IMR-90 (cell line): ENCODE results near the gene PAK5. TPM values are rescaled to one million over a fixed set of nuclear protein-coding genes. Genes with fewer than 3 reads are reported as not detected.

ENCODE experiments used
- ATAC-seq: fragments of 200-7000 bp; cut with Tn5 transposase; 2 replicates; pipeline ENCODE4 v1.9.1; 2020; ENCODE audit warnings: low read depth, mild to moderate bottlenecking, moderate library complexity
- BruUV-seq: library from RNA; stranded (reverse); fragments of 400-500 nt; replicated peaks from 2 replicates; lab custom pipeline; 2021; lab: Mats Ljungman, UMichigan
- CTCF ChIA-PET: fragments of 300-600 bp; formaldehyde crosslinking; extraction: SDS; loops from one replicate; lab custom pipeline; 2021; ENCODE audit warnings: antibody characterized with exemption; lab: Yijun Ruan, JAX
- POLR2A ChIA-PET: fragments of 300-600 bp; sonication (Branson Sonifier 250); formaldehyde crosslinking; loops from one replicate; lab custom pipeline; 2022; ENCODE audit warnings: antibody characterized with exemption; ENCODE audit not compliant: unreplicated experiment; lab: Charles Lee
- DNase-seq: peaks from one replicate; pipeline ENCODE4 v3.0.0; 2013
- H2AFZ ChIP-seq: replicated peaks from 2 replicates; pipeline ENCODE3; 2013; ENCODE audit warnings: low read length, mild to moderate bottlenecking; ENCODE audit not compliant: poor library complexity
- H2AK5ac ChIP-seq: 2 replicates; pipeline ENCODE4 v1.6.1; 2013; ENCODE audit warnings: low read depth, low read length, inconsistent platforms
- H2AK9ac ChIP-seq: replicated peaks from 2 replicates; pipeline ENCODE3; 2013; ENCODE audit warnings: mild to moderate bottlenecking, low read depth, low read length, moderate library complexity; ENCODE audit not compliant: poor library complexity
- H2BK120ac ChIP-seq: 2 replicates; pipeline ENCODE4 v1.6.1; 2013; ENCODE audit warnings: low read depth, low read length, inconsistent platforms
- H2BK15ac ChIP-seq: 3 replicates; pipeline ENCODE4 v1.6.1; 2013; ENCODE audit warnings: low read depth, low read length, inconsistent platforms
- H2BK20ac ChIP-seq: 2 replicates; pipeline ENCODE4 v1.6.1; 2013; ENCODE audit warnings: low read depth, mild to moderate bottlenecking, inconsistent platforms, low read length, moderate library complexity
- H2BK5ac ChIP-seq: 2 replicates; pipeline ENCODE4 v1.6.1; 2013; ENCODE audit warnings: mild to moderate bottlenecking, low read depth, low read length, inconsistent platforms; ENCODE audit not compliant: poor library complexity, severe bottlenecking
- H3K14ac ChIP-seq: replicated peaks from 2 replicates; pipeline ENCODE4 v1.6.1; 2013; ENCODE audit warnings: low read depth, low read length, inconsistent platforms
- H3K18ac ChIP-seq: 2 replicates; pipeline ENCODE4 v1.6.1; 2013; ENCODE audit warnings: low read depth, low read length, control low read depth
- H3K23ac ChIP-seq: 2 replicates; pipeline ENCODE4 v1.6.1; 2013; ENCODE audit warnings: low read depth, low read length, inconsistent platforms
- H3K27ac ChIP-seq: 2 replicates; pipeline ENCODE4 v1.5.1; 2013; ENCODE audit warnings: mild to moderate bottlenecking, control low read depth, low read length; ENCODE audit not compliant: insufficient read depth
- H3K27me3 ChIP-seq: 2 replicates; pipeline ENCODE4 v1.6.1; 2013; ENCODE audit warnings: low read length; ENCODE audit not compliant: control insufficient read depth, insufficient read depth
- H3K36me3 ChIP-seq: 2 replicates; pipeline ENCODE4 v1.6.1; 2013; ENCODE audit warnings: low read length, mixed read lengths; ENCODE audit not compliant: control insufficient read depth, insufficient read depth
- H3K4ac ChIP-seq: 2 replicates; pipeline ENCODE4 v1.6.1; 2013; ENCODE audit warnings: low read depth, low read length, inconsistent platforms
- H3K4me1 ChIP-seq: 2 replicates; pipeline ENCODE4 v1.6.1; 2013; ENCODE audit warnings: low read length, mixed read lengths; ENCODE audit not compliant: control insufficient read depth, insufficient read depth
- H3K4me2 ChIP-seq: 2 replicates; pipeline ENCODE4 v1.6.1; 2013; ENCODE audit warnings: low read depth, mild to moderate bottlenecking, control low read depth, low read length, moderate library complexity
- H3K4me3 ChIP-seq: 2 replicates; pipeline ENCODE4 v1.5.1; 2013; ENCODE audit warnings: low read depth, mild to moderate bottlenecking, control low read depth, low read length, moderate library complexity; ENCODE audit not compliant: insufficient read depth
- H3K56ac ChIP-seq: 2 replicates; pipeline ENCODE4 v1.6.1; 2013; ENCODE audit warnings: low read length, inconsistent platforms; ENCODE audit not compliant: insufficient read depth; ENCODE audit errors: extremely low read depth
- H3K79me1 ChIP-seq, 2 experiments: 2 replicates each; pipeline ENCODE4 v1.6.1; 2013; ENCODE audit warnings: low read length in 2 of 2, inconsistent platforms in 1 of 2, low read depth in 1 of 2
- H3K9ac ChIP-seq: 2 replicates; pipeline ENCODE4 v1.6.1; 2013; ENCODE audit warnings: low read depth, low read length, control low read depth
- H3K9me1 ChIP-seq: 2 replicates; pipeline ENCODE4 v1.6.1; 2013; ENCODE audit warnings: low read length, inconsistent platforms; ENCODE audit not compliant: insufficient read depth
- H3K9me3 ChIP-seq: 2 replicates; pipeline ENCODE4 v1.6.1; 2013; ENCODE audit warnings: low read length; ENCODE audit not compliant: control insufficient read depth, insufficient read depth
- H4K20me1 ChIP-seq: 2 replicates; pipeline ENCODE4 v1.6.1; 2013; ENCODE audit warnings: low read length, inconsistent platforms; ENCODE audit not compliant: insufficient read depth
- H4K5ac ChIP-seq: 2 replicates; pipeline ENCODE4 v1.6.1; 2013; ENCODE audit warnings: mild to moderate bottlenecking, low read depth, low read length, control low read depth
- H4K8ac ChIP-seq, 2 experiments: 2 replicates each; pipeline ENCODE4 v1.6.1; 2013; ENCODE audit warnings: low read depth in 2 of 2, low read length in 2 of 2, control low read depth in 1 of 2, inconsistent platforms in 1 of 2
- H4K91ac ChIP-seq: 2 replicates; pipeline ENCODE4 v1.6.1; 2013; ENCODE audit warnings: low read depth, low read length, inconsistent platforms; ENCODE audit not compliant: insufficient read depth
- BHLHE40 ChIP-seq: fragments of 150-350 bp; IDR thresholded peaks from 2 replicates; pipeline ENCODE4 v1.6.1; 2016; ENCODE audit warnings: mild to moderate bottlenecking, low read depth, low read length
- MAFK ChIP-seq: IDR thresholded peaks from 2 replicates; pipeline ENCODE4 v1.6.1; 2012; ENCODE audit warnings: low read depth, low read length, improper control_type of control experiment
- POLR2A ChIP-seq: IDR thresholded peaks from 2 replicates; pipeline ENCODE4 v1.6.1; 2012; ENCODE audit warnings: mild to moderate bottlenecking, low read depth, low read length
- SMC3 ChIP-seq: fragments of 150-350 bp; IDR thresholded peaks from 2 replicates; pipeline ENCODE4 v1.6.1; 2016; ENCODE audit warnings: low read depth, mild to moderate bottlenecking, antibody characterized with exemption, low read length, moderate library complexity
- WGBS, 2 experiments: methylation state at CpG; one replicate each; pipeline versions ENCODE4 v1.1.5 to v1.1.7; 2013; ENCODE audit warnings: missing lambda C conversion rate in 2 of 2; ENCODE audit not compliant: insufficient read length in 1 of 2; ENCODE audit errors: extremely low coverage in 2 of 2; 5-methylcytosine and 5-hydroxymethylcytosine counted together
- dilution Hi-C: fragments of 300-500 bp; cut with HindIII; formaldehyde crosslinking; loops from one replicate; pipeline ENCODE4 v1.14.3; 2018; ENCODE audit warnings: low sequenced_read_pairs; ENCODE audit not compliant: unreplicated experiment
- in situ Hi-C: fragments of 300-500 bp; cut with MboI; formaldehyde crosslinking; loops from 3 replicates; pipeline ENCODE4 v1.14.3; 2019; ENCODE audit warnings: low sequenced_read_pairs, inconsistent platforms, mixed read lengths
- intact Hi-C: fragments of 100-400 bp; cut with micrococcal nuclease; formaldehyde crosslinking; loops from 2 replicates; pipeline ENCODE4 v1.10.0; 2022
- polyA plus RNA-seq, 3 experiments: library from polyadenylated mRNA; depleted of rRNA; stranded (reverse); fragments of >200 nt; gene quantifications; 2 replicates each; pipeline ENCODE4 v1.2.3, GENCODE V29; 2012; ENCODE audit warnings: low replicate concordance in 1 of 3
- total RNA-seq: library from RNA; depleted of rRNA; stranded (reverse); fragments of >200 nt; gene quantifications from 2 replicates; pipeline ENCODE4 v1.2.3, GENCODE V29; 2012
- TF ChIP-seq, protein P1 (sequence below): conservative IDR thresholded peaks from 2 replicates; pipeline ENCODE4 v1.5.1; 2012; ENCODE audit warnings: mild to moderate bottlenecking, low read depth, low read length, improper control_type of control experiment

Gene PAK5
- total and polyA plus RNA-seq, 2 of the 4 experiments (the other 2 are of a cell fraction) = not detected

DNA sequence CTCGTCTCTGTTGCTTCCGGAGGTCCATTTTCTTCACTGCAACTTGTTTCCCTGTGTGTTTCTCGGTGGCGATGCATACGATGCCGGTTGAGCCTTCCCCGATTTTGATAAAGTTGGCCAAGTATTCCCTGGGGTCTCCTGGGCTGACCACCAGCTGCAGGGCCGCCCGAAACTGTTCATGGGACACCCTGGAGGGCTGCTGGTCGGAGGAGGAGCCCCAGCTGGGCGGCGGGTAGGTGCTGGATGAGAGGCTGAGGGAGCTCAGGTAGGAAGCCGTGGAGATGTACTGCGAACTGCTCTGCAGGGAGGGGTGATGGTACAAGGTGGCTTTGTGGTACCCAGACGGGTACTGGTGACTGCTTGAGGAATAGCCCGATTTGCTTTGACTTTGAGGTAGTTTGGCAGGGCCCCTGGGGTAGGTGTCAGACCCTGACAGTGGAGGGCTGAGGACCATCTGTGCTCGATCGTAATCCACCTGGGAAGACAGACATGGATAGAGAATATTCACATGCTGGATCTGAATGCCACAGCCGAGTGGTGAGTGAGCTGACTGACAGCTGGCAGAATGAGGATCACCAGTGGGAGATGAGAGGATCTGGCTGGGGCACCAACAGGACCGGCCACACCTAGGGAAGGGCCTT, 272.8 kb downstream of the PAK5 start:
- Histone ChIP-seq H2AFZ (no peak overlapping the region), H3K27ac (no peak overlapping the region), H3K9me1 (no peaks in the 10 kb centered on the region), H3K27me3 (peaks cover 21% of the 10 kb centered on the region), H3K9me3 (no peaks in the 10 kb centered on the region), H4K91ac (no peak overlapping the region), H3K23ac (no peak overlapping the region), H2AK9ac (no peak overlapping the region), H3K14ac (no peak overlapping the region), H3K9ac (no peak overlapping the region), H4K8ac (no peak overlapping the region), H3K18ac (no peak overlapping the region), H3K4me1 (no peaks in the 10 kb centered on the region), H4K20me1 (no peaks in the 10 kb centered on the region), H2BK5ac (no peak overlapping the region), H2AK5ac (no peak overlapping the region), H3K36me3 (no peaks in the 10 kb centered on the region), H3K79me1 (no peaks in the 10 kb centered on the region), H3K4me3 (no peak overlapping the region), H4K5ac (no peak overlapping the region), H3K4ac (no peak overlapping the region), H2BK20ac (no peak overlapping the region), H3K4me2 (no peak overlapping the region), H2BK120ac (no peak overlapping the region), H2BK15ac (no peak overlapping the region), H3K56ac (no peak overlapping the region)
- ATAC-seq (no peak), DNase-seq (no peak)
- intact Hi-C loops = no loop called here
- no TSS peak for BruUV-seq
- CTCF ChIA-PET = no interaction called here
- dilution Hi-C loops = no loop called here
- 75% methylated on average over 16 of the region's 20 CpGs; no CpG with 5 or more reads in 1 of the 2 experiments for WGBS, 2 experiments
- in situ Hi-C loops = no loop called here
- TF ChIP-seq BHLHE40 (no peak), SMC3 (no peak), POLR2A (no peak), MAFK (no peak)
- TF ChIP-seq, protein P1, sequence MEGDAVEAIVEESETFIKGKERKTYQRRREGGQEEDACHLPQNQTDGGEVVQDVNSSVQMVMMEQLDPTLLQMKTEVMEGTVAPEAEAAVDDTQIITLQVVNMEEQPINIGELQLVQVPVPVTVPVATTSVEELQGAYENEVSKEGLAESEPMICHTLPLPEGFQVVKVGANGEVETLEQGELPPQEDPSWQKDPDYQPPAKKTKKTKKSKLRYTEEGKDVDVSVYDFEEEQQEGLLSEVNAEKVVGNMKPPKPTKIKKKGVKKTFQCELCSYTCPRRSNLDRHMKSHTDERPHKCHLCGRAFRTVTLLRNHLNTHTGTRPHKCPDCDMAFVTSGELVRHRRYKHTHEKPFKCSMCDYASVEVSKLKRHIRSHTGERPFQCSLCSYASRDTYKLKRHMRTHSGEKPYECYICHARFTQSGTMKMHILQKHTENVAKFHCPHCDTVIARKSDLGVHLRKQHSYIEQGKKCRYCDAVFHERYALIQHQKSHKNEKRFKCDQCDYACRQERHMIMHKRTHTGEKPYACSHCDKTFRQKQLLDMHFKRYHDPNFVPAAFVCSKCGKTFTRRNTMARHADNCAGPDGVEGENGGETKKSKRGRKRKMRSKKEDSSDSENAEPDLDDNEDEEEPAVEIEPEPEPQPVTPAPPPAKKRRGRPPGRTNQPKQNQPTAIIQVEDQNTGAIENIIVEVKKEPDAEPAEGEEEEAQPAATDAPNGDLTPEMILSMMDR = no peak
- POLR2A ChIA-PET = no interaction called here
